ENCODE measurements around the gene NINJ2.

The NINJ2 gene

DNA sequence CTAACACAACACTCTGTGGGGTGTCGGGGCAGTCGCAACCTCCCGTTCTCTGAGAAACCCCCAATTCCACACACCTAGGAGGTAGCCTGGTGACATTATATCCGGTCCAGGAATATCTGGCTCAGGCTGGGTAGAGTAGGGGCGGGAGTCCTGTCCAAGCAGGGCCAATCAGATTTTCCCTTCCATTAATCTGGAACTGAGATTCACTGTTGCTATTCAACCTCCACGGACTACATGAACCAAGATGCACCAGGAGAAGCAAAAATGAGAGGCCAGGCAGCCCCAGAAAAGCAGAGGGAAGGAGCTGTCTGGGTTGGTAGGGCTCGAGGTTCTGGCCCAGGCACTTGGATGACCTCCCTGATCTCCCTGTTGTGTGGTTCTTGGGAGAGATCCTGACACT is 51.0 kb downstream of the NINJ2 start:
- DNase-seq, result no peak

DNA sequence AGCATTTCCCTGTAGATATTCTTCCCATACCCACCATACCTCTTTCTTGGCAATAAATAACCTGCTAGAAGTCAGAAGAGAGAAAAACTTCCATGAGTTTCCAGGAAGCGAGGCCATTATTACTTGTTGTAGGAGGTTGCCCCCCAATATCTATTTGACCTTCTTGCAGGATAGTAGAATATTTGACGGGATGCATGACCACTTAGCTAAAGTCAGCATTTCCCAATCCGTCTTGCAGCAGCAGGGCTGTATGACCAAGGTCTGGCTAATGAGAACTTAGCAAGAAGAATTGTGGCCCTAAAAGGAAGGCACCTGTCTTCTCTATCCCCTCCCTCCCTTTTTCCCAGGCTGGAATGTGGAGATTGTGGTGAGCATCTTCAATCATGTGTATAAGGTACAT is 51.5 kb downstream of the NINJ2 start:
- no peak for DNase-seq

GRCh38 chr12:608921-609320 is 54.3 kb downstream of the NINJ2 start:
- DNase-seq, result no peak

GRCh38 chr12:608413-608812 is 54.8 kb downstream of the NINJ2 start:
- no peak for DNase-seq

DNA sequence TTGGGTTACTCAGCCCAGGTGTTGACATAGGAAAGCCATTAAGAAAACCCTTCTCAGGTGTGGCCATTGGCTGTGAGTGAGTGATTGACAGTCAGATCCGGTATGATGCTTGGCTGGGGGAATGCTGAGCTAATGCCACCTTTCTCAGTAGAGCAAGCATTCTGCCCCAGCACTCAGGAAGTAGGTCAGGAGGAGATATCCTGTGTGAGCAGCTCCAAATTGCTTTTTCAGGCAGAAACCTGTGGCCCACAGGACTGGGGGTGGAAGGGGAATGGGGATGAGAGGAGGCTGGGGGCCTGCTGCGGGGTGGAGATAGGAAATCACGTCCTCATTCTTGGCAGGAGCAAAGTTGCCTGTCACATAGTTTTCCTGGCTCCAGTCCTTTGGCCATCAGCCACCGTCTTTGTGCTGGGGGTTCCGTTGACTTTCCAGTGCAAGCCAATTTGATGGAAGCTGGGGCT is 55.7 kb downstream of the NINJ2 start:
- no peak for DNase-seq

DNA sequence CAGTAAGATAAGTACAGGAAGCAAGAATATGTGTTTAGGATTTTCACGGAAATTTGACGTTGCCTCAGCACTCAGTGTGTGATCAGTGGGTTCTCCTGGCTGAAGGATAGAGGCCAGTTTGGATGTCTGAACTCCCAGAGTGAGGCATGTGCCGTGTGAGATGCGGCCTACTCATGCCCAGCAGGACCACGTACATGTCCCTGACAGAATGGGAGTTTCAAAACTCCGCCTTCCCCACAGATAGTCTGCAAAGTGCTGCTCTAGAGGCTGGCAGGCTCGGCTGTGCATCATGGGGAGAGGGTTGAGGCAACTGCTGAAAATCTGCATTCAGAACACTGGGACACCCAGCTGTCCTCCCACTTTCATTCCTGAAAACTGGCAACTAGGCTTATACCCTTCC is 58.3 kb downstream of the NINJ2 start:
- DNase-seq, result no peak

- DNase-seq, result no peak
Observed at GRCh38 chr12:602700-603068, 60.6 kb downstream of the NINJ2 start.

DNA sequence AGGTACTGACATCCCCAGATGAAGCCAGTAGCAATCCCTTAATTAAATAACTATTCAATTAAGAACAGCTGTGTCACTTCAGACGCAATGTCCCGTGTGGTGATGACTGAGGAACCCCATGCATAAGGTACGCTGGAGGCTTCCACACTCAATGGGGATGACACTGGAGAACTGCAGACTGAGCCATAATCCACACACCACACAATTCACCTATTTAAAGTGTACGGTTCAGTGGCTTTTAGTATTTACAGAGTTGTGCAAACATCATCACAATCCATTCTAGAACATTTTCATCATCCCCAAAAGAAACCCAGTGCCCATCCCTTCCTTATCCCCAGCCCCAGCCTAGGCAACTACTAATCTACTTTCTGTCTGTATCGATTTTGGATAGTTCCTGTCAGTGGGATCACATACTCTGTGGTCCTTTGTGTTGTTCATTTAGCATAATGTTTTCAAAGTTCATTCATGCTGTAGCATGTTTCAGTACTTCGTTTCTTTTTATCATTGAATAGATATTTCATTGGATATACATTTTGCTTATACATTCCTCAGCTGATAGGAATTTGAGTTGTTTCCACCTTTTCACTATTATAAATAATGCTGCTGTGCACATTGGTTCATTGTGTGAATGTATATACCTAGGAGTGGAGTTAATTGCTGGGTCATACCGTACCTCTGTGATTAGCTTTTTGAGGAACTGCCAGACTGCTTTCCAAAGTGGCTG is 61.1 kb downstream of the NINJ2 start:
- DNase-seq, result peak; percentile 82

DNA sequence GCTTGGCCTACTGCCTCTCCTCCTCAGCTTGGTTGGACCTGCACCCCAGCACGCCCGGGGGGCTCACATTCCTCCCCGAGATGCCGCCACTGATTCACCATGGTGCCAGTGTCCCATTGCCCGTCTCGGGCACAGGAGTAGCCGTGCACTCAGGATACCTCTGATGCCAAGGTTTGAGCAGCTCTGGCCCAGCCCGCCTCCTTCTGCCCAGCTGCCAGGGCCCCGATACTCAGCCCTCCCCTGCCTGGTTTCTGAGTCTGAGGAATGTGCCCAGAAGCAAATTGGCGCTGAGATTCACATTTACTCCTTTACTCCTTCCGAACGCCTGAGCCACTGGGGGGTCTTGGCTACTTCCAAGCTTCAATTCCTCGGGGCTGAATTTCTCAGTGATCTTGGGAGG is 63.5 kb downstream of the NINJ2 start:
- DNase-seq, result no peak

DNA sequence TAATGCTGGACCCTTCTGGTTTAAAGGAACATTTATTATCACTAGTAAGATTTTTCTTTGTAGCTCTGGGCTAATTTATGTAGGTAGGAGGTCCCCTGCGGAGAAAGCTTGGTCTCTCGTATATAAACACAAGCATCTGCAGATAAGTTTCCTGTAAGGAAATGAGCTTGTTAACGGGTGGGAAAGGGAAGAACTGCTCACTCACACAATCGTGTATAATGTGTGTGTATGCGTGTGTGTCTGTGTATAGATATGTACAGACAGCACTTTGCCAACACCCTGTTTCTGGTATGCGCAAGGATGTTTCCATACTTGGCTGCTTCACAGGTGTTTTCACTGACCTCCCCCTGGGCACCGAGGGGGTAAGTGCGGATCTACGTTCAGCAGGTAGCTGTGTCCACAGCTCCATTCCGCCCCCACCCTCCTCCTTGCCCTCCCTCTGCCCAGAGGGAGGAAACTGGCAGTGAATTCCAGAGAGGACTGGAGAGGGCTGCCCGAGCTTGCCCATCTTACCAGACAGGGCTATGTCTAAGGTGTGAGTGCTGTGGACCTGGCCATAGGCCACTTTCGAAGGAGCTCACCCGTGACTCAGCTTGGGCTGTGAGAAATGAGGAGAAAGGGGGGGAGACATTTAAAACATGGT is 65.2 kb downstream of the NINJ2 start:
- DNase-seq, result peak; percentile 85

GRCh38 chr12:593396-594270 is 69.6 kb downstream of the NINJ2 start:
- DNase-seq, result no peak

GRCh38 chr12:592024-592505 is 71.2 kb downstream of the NINJ2 start:
- DNase-seq, result no peak

- peak; percentile 74 for DNase-seq
Observed at GRCh38 chr12:591167-592023, 71.8 kb downstream of the NINJ2 start.

DNA sequence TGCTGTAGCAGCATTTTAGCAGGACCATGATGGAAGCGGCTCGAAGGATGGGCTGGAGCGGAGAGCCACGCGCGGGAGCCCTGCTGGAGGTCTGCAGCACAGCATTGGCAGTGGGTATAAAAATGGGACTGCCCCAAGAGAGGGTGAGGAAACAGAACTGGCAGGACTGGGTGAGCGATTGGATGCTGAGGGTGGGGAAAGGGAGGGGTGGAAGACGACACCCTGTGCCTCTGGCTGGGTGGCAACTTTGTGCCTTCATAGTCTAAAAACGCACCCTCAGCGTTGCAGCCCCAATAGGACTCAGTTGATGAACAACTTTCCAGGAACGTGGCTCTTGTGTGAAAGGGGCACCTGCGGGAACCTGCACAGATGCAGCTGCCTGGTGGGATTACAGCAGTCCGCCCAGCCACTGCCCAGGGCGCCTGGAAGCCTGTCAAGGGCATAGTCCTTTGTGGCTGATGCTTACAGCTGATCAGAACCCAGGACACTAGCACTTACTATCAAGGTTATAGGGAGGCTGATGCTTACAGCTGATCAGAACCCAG is 73.0 kb downstream of the NINJ2 start:
- DNase-seq, result no peak

GRCh38 chr12:588646-589045 is 74.6 kb downstream of the NINJ2 start:
- no peak for DNase-seq

DNA sequence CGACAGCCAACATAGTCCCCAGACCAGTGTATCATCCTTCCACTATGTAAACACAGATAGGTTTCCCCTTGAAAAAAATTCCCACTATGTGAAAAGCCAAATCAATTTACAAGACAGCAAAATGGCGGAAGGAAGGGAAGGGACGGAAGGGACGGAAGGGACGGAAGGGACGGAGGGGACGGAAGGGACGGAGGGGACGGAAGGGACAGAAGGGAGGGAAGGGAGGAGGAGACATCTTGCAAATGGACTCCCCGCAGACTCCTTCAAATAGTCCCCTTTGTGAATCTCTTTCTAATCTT is 75.3 kb downstream of the NINJ2 start:
- DNase-seq, result no peak

DNA sequence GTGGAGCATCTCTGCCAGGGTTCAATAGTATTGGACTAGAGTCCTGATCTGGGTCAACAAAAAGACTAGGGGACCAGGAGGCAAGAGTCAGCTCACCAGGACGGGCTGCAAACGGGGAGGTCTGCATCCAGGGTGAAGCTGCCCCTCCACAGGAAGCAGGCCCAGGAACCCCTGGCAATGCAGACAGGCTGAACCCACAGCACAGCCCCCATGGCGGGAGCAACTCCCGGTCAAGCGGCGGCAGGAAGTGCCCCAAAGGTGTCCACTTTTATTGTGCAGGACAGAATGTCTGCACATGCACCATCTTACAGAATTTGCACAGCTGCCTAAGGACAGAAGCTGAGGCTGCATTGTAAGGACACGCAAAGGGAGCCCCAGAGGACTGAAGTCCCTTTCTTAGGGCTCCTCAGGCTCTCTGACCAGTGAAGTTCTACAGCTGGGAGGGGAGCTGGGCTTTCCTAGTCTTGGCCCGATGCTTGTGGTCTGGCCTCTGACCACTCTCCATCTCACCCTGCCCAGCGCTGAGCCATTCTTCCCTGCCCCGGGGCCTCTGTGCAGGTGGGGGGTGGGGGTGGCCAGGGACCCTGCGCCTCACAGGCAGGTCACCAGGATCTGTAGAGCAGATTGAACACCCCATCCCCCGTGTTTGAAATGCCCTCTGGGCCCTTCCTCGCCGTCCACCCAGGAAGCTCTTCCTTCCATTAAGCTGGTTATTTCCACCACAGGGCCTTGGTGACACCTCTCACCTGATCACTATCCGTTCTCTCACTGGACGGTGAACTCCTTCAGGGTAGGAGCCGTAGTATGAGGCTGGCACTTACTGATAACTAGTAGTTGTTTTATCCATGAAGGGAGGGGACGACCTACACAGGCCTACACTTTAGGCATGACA is 75.9 kb downstream of the NINJ2 start:
- no peak for DNase-seq

GRCh38 chr12:586318-587071 is 76.8 kb downstream of the NINJ2 start:
- DNase-seq, result no peak

DNA sequence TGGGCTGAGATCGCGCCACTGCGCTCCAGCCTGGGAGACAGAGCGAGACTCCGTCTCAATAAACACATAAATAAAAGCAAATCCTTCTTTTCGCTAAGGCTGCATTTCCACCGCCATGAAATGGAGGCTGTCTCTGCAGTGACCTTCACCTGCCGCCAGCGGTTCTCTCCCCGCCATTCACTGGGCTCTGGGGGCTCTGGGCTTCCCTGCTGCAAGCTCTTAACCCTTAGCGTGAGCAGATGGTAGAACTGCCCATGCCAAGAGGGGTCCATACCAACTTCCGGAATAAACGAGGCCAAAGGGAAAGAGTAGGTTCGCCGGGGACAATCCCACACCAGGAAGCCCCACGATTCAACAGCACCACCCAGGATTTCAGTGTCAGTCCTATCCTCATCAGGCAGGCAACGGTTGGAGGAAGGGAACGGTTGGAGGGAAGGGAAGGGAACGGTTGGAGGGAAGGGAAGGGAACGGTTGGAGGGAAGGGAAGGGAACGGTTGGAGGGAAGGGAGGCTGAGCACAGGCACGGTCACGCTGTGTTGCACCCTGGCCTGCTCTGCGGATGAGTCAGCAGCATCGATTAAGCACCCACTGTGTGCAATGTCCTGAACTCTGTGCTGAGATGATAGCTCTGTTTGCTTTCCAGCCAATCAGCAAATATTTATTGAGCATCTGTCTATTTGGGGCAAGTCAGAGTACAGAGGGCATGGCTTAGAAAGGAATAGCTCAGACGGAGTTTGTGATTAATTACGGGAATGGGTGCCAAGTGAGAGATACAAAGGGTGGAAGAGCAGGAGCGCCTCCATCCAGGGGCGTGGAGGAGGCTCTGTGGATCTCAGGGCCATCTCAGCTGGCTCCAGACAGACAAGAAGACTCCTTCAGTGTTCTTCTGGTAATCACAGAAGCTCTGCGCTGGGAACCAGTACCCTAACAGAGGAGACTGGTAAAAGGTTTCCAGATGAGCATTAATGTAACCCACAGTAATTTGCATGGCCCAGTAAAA is 77.9 kb downstream of the NINJ2 start:
- DNase-seq, result peak; percentile 75
